Naive thymus-derived CD4-positive, alpha-beta T cell (primary cell): ENCODE results near the gene CCDC27. TPM values are rescaled to one million over a fixed set of nuclear protein-coding genes. Genes with fewer than 3 reads are reported as not detected.

Experiments
- ATAC-seq: fragments of 150-1000 bp; cut with Tn5 transposase; 2 replicates; pipeline ENCODE4 v1.10.0; 2021; ENCODE audit warnings: mild to moderate bottlenecking, moderate library complexity
- CTCF ChIA-PET: fragments of 350-600 bp; sonication (Branson Sonifier 250); formaldehyde crosslinking; loops from one replicate; lab custom pipeline; 2021; ENCODE audit warnings: antibody characterized with exemption; lab: Charles Lee
- POLR2A ChIA-PET: fragments of 350-600 bp; sonication (Branson Sonifier 250); formaldehyde crosslinking; loops from one replicate; lab custom pipeline; 2021; ENCODE audit warnings: antibody characterized with exemption, inconsistent platforms; lab: Charles Lee
- DNase-seq, 9 donors: peaks; one replicate each; pipeline versions ENCODE4 v3.0.0 to v3.0.0-alpha.2; 2020 to 2022; ENCODE audit warnings: mixed read lengths in 1 of 9
- H3K27ac ChIP-seq: one replicate; pipeline ENCODE4 v1.7.0; 2013; ENCODE audit warnings: mild to moderate bottlenecking, low read depth, low read length, moderate library complexity
- H3K27me3 ChIP-seq, 2 donors: one replicate each; pipeline ENCODE4 v1.7.0; 2013; ENCODE audit warnings: low read length in 2 of 2, mild to moderate bottlenecking in 2 of 2, moderate library complexity in 2 of 2; ENCODE audit not compliant: control insufficient read depth in 2 of 2, insufficient read depth in 2 of 2
- H3K36me3 ChIP-seq, 3 experiments: 1 replicate in 2 of 3; 2 replicates in 1 of 3; pipeline ENCODE4 v1.7.0; 2013; ENCODE audit warnings: low read length in 3 of 3, mild to moderate bottlenecking in 3 of 3, moderate library complexity in 1 of 3; ENCODE audit not compliant: insufficient read depth in 3 of 3, control insufficient read depth in 2 of 3
- H3K4me1 ChIP-seq, 2 donors: one replicate each; pipeline ENCODE4 v1.7.0; 2013; ENCODE audit warnings: low read length in 2 of 2, mild to moderate bottlenecking in 2 of 2, moderate library complexity in 1 of 2; ENCODE audit not compliant: control insufficient read depth in 2 of 2, insufficient read depth in 2 of 2
- H3K4me3 ChIP-seq: 2 replicates; pipeline ENCODE4 v1.7.0; 2013; ENCODE audit warnings: mild to moderate bottlenecking, low read length
- H3K9me3 ChIP-seq, 3 experiments: 1 replicate in 2 of 3; 2 replicates in 1 of 3; pipeline ENCODE4 v1.7.0; 2013; ENCODE audit warnings: low read length in 3 of 3; ENCODE audit not compliant: control insufficient read depth in 2 of 3
- H3K27ac Mint-ChIP-seq, 9 donors: one replicate each; pipeline ENCODE4 v1.8.0; 2020 to 2022; ENCODE audit warnings: mixed read lengths in 9 of 9, mild to moderate bottlenecking in 8 of 9, moderate library complexity in 5 of 9, inconsistent platforms in 2 of 9
- H3K27me3 Mint-ChIP-seq, 5 donors: one replicate each; pipeline ENCODE4 v1.8.0; 2021 to 2022; ENCODE audit warnings: mixed read lengths in 5 of 5, mild to moderate bottlenecking in 1 of 5
- H3K36me3 Mint-ChIP-seq, 5 donors: one replicate each; pipeline ENCODE4 v1.8.0; 2020 to 2022; ENCODE audit warnings: mixed read lengths in 5 of 5, mild to moderate bottlenecking in 3 of 5, inconsistent platforms in 1 of 5
- H3K4me1 Mint-ChIP-seq, 7 donors: one replicate each; pipeline ENCODE4 v1.8.0; 2020 to 2022; ENCODE audit warnings: mixed read lengths in 7 of 7, mild to moderate bottlenecking in 3 of 7, inconsistent platforms in 1 of 7
- H3K4me3 Mint-ChIP-seq, 10 donors: one replicate each; pipeline ENCODE4 v1.8.0; 2020 to 2022; ENCODE audit warnings: mild to moderate bottlenecking in 10 of 10, mixed read lengths in 10 of 10, moderate library complexity in 6 of 10, inconsistent platforms in 2 of 10
- H3K9me3 Mint-ChIP-seq, 11 donors: one replicate each; pipeline ENCODE4 v1.8.0; 2020 to 2022; ENCODE audit warnings: mixed read lengths in 11 of 11, mild to moderate bottlenecking in 4 of 11, inconsistent platforms in 1 of 11, moderate library complexity in 1 of 11
- intact Hi-C, 2 donors: fragments of 100-400 bp; cut with micrococcal nuclease; formaldehyde crosslinking; loops; one replicate each; pipeline ENCODE4 v1.15.1; 2023
- polyA plus RNA-seq, 2 donors: library from polyadenylated mRNA; unstranded; fragments of 300-500 nt; fragmentation: Illumina TruSeq; gene quantifications; one replicate each; pipeline ENCODE4 v1.2.3, GENCODE V29; 2021
- total RNA-seq, 6 experiments: library from RNA in 5 of 6; stranded (reverse) in 5 of 6; gene quantifications; 1 replicate in 5 of 6; 2 replicates in 1 of 6; pipeline ENCODE4 v1.2.3 and lab custom pipeline; 2021 to 2026

The CCDC27 gene
- total and polyA plus RNA-seq, 7 experiments from 2014 or later, result not detected

GRCh38 chr1:3712573-3713535, 39.4 kb upstream of the CCDC27 start:
- POLR2A ChIA-PET, result no interaction called here
- Mint-ChIP-seq H3K27ac (no peak overlapping the region), H3K27me3 (peaks cover 0 to 18% (median 11%) of the 10 kb centered on the region in 5 donors), H3K4me3 (no peak overlapping the region), H3K36me3 (no peaks in the 10 kb centered on the region), H3K9me3 (no peaks in the 10 kb centered on the region), H3K4me1 (peaks cover 0 to 2% (median 0%) of the 10 kb centered on the region in 7 donors)
- intact Hi-C loops, result no loop called here
- CTCF ChIA-PET, result no interaction called here
- Histone ChIP-seq H3K9me3 (no peaks in the 10 kb centered on the region), H3K27me3 (peaks cover 0 to 3% of the 10 kb centered on the region in 2 donors), H3K4me3 (no peak overlapping the region), H3K27ac (no peak overlapping the region), H3K4me1 (no peaks in the 10 kb centered on the region), H3K36me3 (no peaks in the 10 kb centered on the region)
- ATAC-seq (no peak), DNase-seq (no peak)

- peaks cover 0 to 13% (median 7%) of the 10 kb centered on the region in 5 donors for H3K27me3 Mint-ChIP-seq
These were observed 38.4 kb upstream of the CCDC27 start for GRCh38 chr1:3713840-3714239.

GRCh38 chr1:3714284-3714741, 37.9 kb upstream of the CCDC27 start:
- no peak for ATAC-seq
- ChIA-PET CTCF (interaction anchor here (1.3 kb wide), 1 partner anchor 261 kb away, joined by 5 read pairs; no protein-coding TSS in a partner anchor), POLR2A (no interaction called here)
- Histone ChIP-seq H3K4me1 (no peaks in the 10 kb centered on the region), H3K27ac (no peak overlapping the region), H3K4me3 (no peak overlapping the region), H3K36me3 (no peaks in the 10 kb centered on the region), H3K27me3 (no peaks in the 10 kb centered on the region), H3K9me3 (no peaks in the 10 kb centered on the region)
- no peaks in the 10 kb centered on the region for H3K9me3 Mint-ChIP-seq
- no peak for DNase-seq
- no peak overlapping the region for H3K27ac Mint-ChIP-seq
- H3K4me1 Mint-ChIP-seq, result peaks cover 0 to 2% (median 0%) of the 10 kb centered on the region in 7 donors
- H3K36me3 Mint-ChIP-seq, result no peaks in the 10 kb centered on the region
- intact Hi-C loops, result no loop called here
- peaks cover 0 to 13% (median 7%) of the 10 kb centered on the region in 5 donors for H3K27me3 Mint-ChIP-seq
- no peak overlapping the region for H3K4me3 Mint-ChIP-seq

More at GRCh38 chr1:3713840-3714239, 38.4 kb upstream of the CCDC27 start:
- ChIA-PET CTCF (interaction anchor here (1.3 kb wide), 1 partner anchor 261 kb away, joined by 5 read pairs; no protein-coding TSS in a partner anchor), POLR2A (no interaction called here)
- no peak overlapping the region for H3K4me3 ChIP-seq
- intact Hi-C loops, result no loop called here
- no peak for ATAC-seq
- no peaks in the 10 kb centered on the region for H3K4me1 ChIP-seq
- no peaks in the 10 kb centered on the region for H3K36me3 ChIP-seq
- no peak overlapping the region for H3K27ac ChIP-seq
- Mint-ChIP-seq H3K4me3 (no peak overlapping the region), H3K36me3 (no peaks in the 10 kb centered on the region), H3K9me3 (no peaks in the 10 kb centered on the region), H3K4me1 (peaks cover 0 to 2% (median 0%) of the 10 kb centered on the region in 7 donors), H3K27ac (no peak overlapping the region)
- H3K27me3 ChIP-seq, result no peaks in the 10 kb centered on the region
- no peaks in the 10 kb centered on the region for H3K9me3 ChIP-seq
- no peak for DNase-seq

DNA sequence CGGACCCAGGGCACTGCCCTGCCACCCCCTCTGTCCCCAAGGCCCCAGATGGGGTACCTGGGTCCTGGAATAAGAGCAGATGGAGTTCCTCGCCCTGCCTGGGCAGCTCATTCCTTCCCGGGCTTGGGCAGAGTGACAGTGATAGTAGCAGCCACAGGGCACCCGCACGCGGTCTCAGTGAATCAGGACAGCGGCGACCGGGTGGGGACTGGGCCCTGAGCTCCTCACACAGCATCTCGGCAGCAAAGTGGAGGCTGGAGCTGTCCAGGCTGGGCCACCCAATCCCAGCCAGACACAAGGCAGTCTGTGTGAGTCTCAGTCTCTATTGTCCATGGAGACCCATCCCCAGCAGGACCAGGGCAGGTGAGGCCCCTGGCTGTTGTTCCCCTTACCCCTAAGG, 37.4 kb upstream of the CCDC27 start:
- H3K27ac Mint-ChIP-seq, result no peak overlapping the region
- CTCF ChIA-PET, result interaction anchor here (1.3 kb wide), 1 partner anchor 262 kb away, joined by 5 read pairs; no protein-coding TSS in a partner anchor

GRCh38 chr1:3716351-3716750, 35.9 kb upstream of the CCDC27 start:
- intact Hi-C loops, result no loop called here
- no peaks in the 10 kb centered on the region for H3K9me3 ChIP-seq
- ChIA-PET POLR2A (interaction anchor here (0.6 kb wide), 1 partner anchor 269 kb away, joined by 3 read pairs; no protein-coding TSS in a partner anchor), CTCF (interaction anchor here (1.0 kb wide), 1 partner anchor 8 kb away, joined by 5 read pairs; no protein-coding TSS in a partner anchor)
- Mint-ChIP-seq H3K27ac (no peak overlapping the region), H3K4me1 (peaks cover 0 to 12% (median 0%) of the 10 kb centered on the region in 7 donors), H3K9me3 (no peaks in the 10 kb centered on the region), H3K4me3 (no peak overlapping the region), H3K36me3 (no peaks in the 10 kb centered on the region), H3K27me3 (peaks cover 0 to 7% (median 5%) of the 10 kb centered on the region in 5 donors)
- no peak overlapping the region for H3K4me3 ChIP-seq
- DNase-seq, result no peak
- peaks cover 0 to 7% of the 10 kb centered on the region in 2 donors for H3K4me1 ChIP-seq
- ATAC-seq, result no peak
- no peak overlapping the region for H3K27ac ChIP-seq
- H3K27me3 ChIP-seq, result no peaks in the 10 kb centered on the region
- no peaks in the 10 kb centered on the region for H3K36me3 ChIP-seq

More for the DNA sequence above, 37.4 kb upstream of the CCDC27 start:
- no peak for DNase-seq
- POLR2A ChIA-PET, result no interaction called here
- no peak overlapping the region for H3K4me3 Mint-ChIP-seq
- no peak overlapping the region for H3K4me3 ChIP-seq
- H3K27me3 ChIP-seq, result no peaks in the 10 kb centered on the region
- no peaks in the 10 kb centered on the region for H3K36me3 Mint-ChIP-seq
- peaks cover 0 to 4% (median 0%) of the 10 kb centered on the region in 7 donors for H3K4me1 Mint-ChIP-seq
- ATAC-seq, result no peak
- no peaks in the 10 kb centered on the region for H3K9me3 ChIP-seq
- intact Hi-C loops, result no loop called here
- H3K4me1 ChIP-seq, result no peaks in the 10 kb centered on the region
- no peaks in the 10 kb centered on the region for H3K36me3 ChIP-seq
- H3K9me3 Mint-ChIP-seq, result no peaks in the 10 kb centered on the region
- H3K27me3 Mint-ChIP-seq, result peaks cover 0 to 13% (median 7%) of the 10 kb centered on the region in 5 donors
- H3K27ac ChIP-seq, result no peak overlapping the region

GRCh38 chr1:3717041-3717714, 35.1 kb upstream of the CCDC27 start:
- Mint-ChIP-seq H3K27me3 (peaks cover 0 to under 1% (median 0%) of the 10 kb centered on the region in 5 donors), H3K4me3 (no peak overlapping the region), H3K4me1 (peaks cover 0 to 12% (median 0%) of the 10 kb centered on the region in 7 donors), H3K36me3 (no peaks in the 10 kb centered on the region), H3K27ac (no peak overlapping the region), H3K9me3 (no peaks in the 10 kb centered on the region)
- no peak for ATAC-seq
- DNase-seq, result no peak
- Histone ChIP-seq H3K36me3 (no peaks in the 10 kb centered on the region), H3K9me3 (no peaks in the 10 kb centered on the region), H3K27me3 (no peaks in the 10 kb centered on the region), H3K4me1 (peaks cover 0 to 7% of the 10 kb centered on the region in 2 donors), H3K27ac (no peak overlapping the region), H3K4me3 (no peak overlapping the region)
- intact Hi-C loops, result no loop called here
- ChIA-PET POLR2A (no interaction called here), CTCF (interaction anchor here (0.6 kb wide), 1 partner anchor 39 kb away, joined by 3 read pairs; no protein-coding TSS in a partner anchor)
